HT-29 (cell line): ENCODE measurements around the gene ZNF664. TPM values are rescaled to one million over a fixed set of nuclear protein-coding genes. Genes with fewer than 3 reads are reported as not detected.

ENCODE experiments used
- DNase-seq: peaks from one replicate; pipeline ENCODE4 v3.0.0-alpha.2; 2015; ENCODE audit warnings: low spot score
- total RNA-seq: library from RNA; depleted of rRNA; stranded (reverse); fragments of >200 nt; shearing (Covaris generic); gene quantifications from 2 replicates; pipeline ENCODE4 v1.2.3, GENCODE V29; 2014

The ZNF664 gene
- total RNA-seq, 1 experiment from 2014 or later, result 86.7 TPM

GRCh38 chr12:123989753-123990152 lies 16.7 kb downstream of the ZNF664 start:
- DNase-seq, result no peak

GRCh38 chr12:123990511-123990910 lies 17.5 kb downstream of the ZNF664 start:
- no peak for DNase-seq

GRCh38 chr12:123991372-123991951 lies 18.4 kb downstream of the ZNF664 start:
- no peak for DNase-seq

- no peak for DNase-seq
Measured at GRCh38 chr12:123992118-123992825, 19.3 kb downstream of the ZNF664 start.

GRCh38 chr12:123995023-123995748 lies 22.2 kb downstream of the ZNF664 start:
- DNase-seq, result no peak

GRCh38 chr12:123996581-123996980 lies 23.6 kb downstream of the ZNF664 start:
- no peak for DNase-seq

GRCh38 chr12:123997033-123997822 lies 24.2 kb downstream of the ZNF664 start:
- no peak for DNase-seq

GRCh38 chr12:123997908-123998307 lies 24.9 kb downstream of the ZNF664 start:
- DNase-seq, result no peak

- DNase-seq, result no peak
Measured at GRCh38 chr12:123998344-123998990, 25.5 kb downstream of the ZNF664 start.

GRCh38 chr12:123998991-123999359 lies 26.0 kb downstream of the ZNF664 start:
- DNase-seq, result no peak

- DNase-seq, result no peak
Measured at GRCh38 chr12:124000111-124000510, 27.1 kb downstream of the ZNF664 start.

GRCh38 chr12:124001343-124001742 lies 28.3 kb downstream of the ZNF664 start:
- no peak for DNase-seq

- DNase-seq, result no peak
Measured at GRCh38 chr12:124002021-124002644, 29.1 kb downstream of the ZNF664 start.

GRCh38 chr12:124002654-124003053 lies 29.6 kb downstream of the ZNF664 start:
- DNase-seq, result no peak

- DNase-seq, result no peak
Measured at GRCh38 chr12:124004233-124004875, 31.3 kb downstream of the ZNF664 start.

GRCh38 chr12:124006085-124006845 lies 33.2 kb downstream of the ZNF664 start:
- DNase-seq, result no peak

- no peak for DNase-seq
Measured at GRCh38 chr12:124006846-124007713, 34.1 kb downstream of the ZNF664 start.

- DNase-seq, result no peak
Measured at GRCh38 chr12:124007826-124008570, 35.0 kb downstream of the ZNF664 start.
